Omental fat pad (tissue), 4 donors: ENCODE data around the gene DEFB131B. TPM values are rescaled to one million over a fixed set of nuclear protein-coding genes. Genes with fewer than 3 reads are reported as not detected.

Experiments used
- small RNA-seq: library from RNA; depleted of rRNA; stranded (forward); fragments of <200 nt; gene quantifications from one replicate; pipeline ENCODE3, GENCODE V24; 2016
- total RNA-seq, 4 donors: library from RNA; depleted of rRNA; stranded (reverse); fragments of >200 nt; gene quantifications; one replicate each; pipeline ENCODE4 v1.1.0, GENCODE V29; 2016

DEFB131B gene
- total RNA-seq, 4 donors from 2014 or later: not detected

Small RNA genes within 50 kb of the gene (small RNA-seq; reads per million reads assigned to genes)
- gene RNA5SP342: not detected

Other genes starting within 250 kb of the DEFB131B start
- not detected for gene DEFB108B, start 45.3 kb upstream of the DEFB131B start, total RNA-seq
- 10 to 100 TPM in 1 of 4 donors, 1 to 10 TPM in 3; 4.7 to 10.9 (median 6.1) TPM for gene XNDC1N, start 50.1 kb downstream of the DEFB131B start, total RNA-seq
- 10 to 100 TPM; 19.2 to 25.6 (median 23.7) TPM for gene RNF121, start 50.6 kb downstream of the DEFB131B start, total RNA-seq
- gene IL18BP, start 120.5 kb downstream of the DEFB131B start, total RNA-seq: 10 to 100 TPM in 2 of 4 donors, 1 to 10 TPM in 2; 4.1 to 16.7 (median 10.8) TPM
- gene NUMA1, start 202.1 kb downstream of the DEFB131B start, total RNA-seq: 100 to 1,000 TPM; 113 to 270 (median 159) TPM
- 1 to 10 TPM; 4.0 to 10.0 (median 5.4) TPM for gene LRRC51, start 202.4 kb downstream of the DEFB131B start, total RNA-seq
- gene LAMTOR1, start 224.8 kb downstream of the DEFB131B start, total RNA-seq: 100 to 1,000 TPM in 2 of 4 donors, 10 to 100 TPM in 2; 88.7 to 137 (median 111) TPM
- not detected for gene TOMT, start 227.5 kb downstream of the DEFB131B start, total RNA-seq
- gene ANAPC15, start 234.2 kb downstream of the DEFB131B start, total RNA-seq: 10 to 100 TPM; 13.2 to 26.9 (median 22.8) TPM